Cardiac fibroblast (primary cell): Measurements from ENCODE around the gene BTBD18.

ENCODE experiments used
- DNase-seq, 2 donors: peaks; one replicate each; pipeline versions ENCODE4 v3.0.0 to v3.0.0-alpha.2; 2010; ENCODE audit warnings: low read depth in 2 of 2
- H3K4me3 ChIP-seq, 2 donors: replicated peaks in 1 of 2; 1 replicate in 1 of 2; 2 replicates in 1 of 2; pipeline ENCODE4 v1.5.1; 2011; ENCODE audit warnings: low read depth in 2 of 2, low read length in 2 of 2, mild to moderate bottlenecking in 2 of 2, moderate library complexity in 1 of 2
- CTCF ChIP-seq: IDR thresholded peaks from one replicate; pipeline ENCODE4 v1.5.1; 2011; ENCODE audit warnings: low read depth, mild to moderate bottlenecking, low read length, inconsistent platforms

The BTBD18 gene

DNA sequence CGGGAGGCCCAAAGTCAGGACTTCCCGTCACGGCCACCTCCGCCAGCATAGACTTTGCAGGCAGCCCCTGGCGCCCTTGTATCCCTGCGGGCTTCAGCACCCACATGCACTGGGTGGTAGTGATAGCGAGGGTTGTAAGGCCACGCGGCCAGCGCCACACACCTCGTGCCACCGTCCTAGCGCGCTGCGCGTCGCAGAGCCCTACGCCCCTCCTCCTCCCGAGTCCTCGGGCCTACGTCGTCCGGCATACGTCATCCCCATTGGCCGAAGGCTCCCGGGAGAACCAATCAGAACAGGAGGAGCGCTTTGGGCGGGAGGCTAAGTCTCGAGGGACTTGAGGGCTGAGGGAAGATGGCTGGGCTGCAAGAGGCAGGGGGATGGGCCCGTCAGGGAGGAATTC lies 1.3 kb upstream of the BTBD18 start:
- no peak for TF ChIP-seq CTCF
- DNase-seq: no peak
- no peak overlapping the region for H3K4me3 ChIP-seq

DNA sequence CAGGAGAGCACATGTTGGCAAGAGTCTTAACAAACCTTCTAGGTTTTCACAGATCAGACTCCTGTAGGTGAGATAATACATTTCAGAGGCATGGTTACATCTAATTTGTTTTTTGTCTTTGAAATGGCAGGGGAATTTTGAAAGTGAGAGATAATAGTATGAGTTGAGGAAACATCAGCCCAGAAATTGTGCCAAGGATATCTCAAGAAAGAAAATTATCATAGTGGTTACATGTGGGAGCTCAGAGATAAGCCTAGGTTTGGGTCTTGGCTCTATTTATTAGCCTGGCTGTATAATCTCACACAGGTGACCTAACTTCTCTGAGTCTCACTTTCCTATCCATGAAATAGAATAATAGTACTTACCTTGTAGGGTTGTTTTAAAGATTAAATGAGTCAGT lies 443 bp downstream of the BTBD18 start:
- no peak for DNase-seq
- no peak overlapping the region for H3K4me3 ChIP-seq
- TF ChIP-seq CTCF: no peak

DNA sequence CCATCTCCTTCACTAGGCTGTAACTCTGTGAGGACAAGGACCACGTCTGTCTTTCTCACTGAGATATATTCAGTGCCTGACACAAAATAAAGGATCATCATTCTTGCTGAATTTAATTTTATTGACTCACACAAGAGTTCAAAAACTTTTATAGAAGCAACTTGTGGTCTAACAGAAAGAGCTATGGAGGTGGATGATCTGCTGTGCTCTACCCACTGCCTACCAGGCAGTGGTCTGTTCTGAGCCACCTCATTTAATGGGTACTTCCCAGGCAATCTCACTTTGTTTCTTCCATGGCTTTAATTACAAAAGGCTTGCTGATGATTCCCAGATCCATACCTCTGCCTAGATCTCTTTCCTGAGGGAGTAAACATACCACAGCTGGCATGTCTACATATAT lies 4.7 kb downstream of the BTBD18 start:
- no peak overlapping the region for H3K4me3 ChIP-seq
- no peak for DNase-seq
- TF ChIP-seq CTCF: no peak

GRCh38 chr11:57745206-57745605 lies 6.4 kb downstream of the BTBD18 start:
- no peak for DNase-seq
- H3K4me3 ChIP-seq: no peak overlapping the region
- no peak for TF ChIP-seq CTCF

- H3K4me3 ChIP-seq: no peak overlapping the region
- no peak for DNase-seq
- no peak for TF ChIP-seq CTCF
Measured at GRCh38 chr11:57744357-57744756, 7.3 kb downstream of the BTBD18 start.

- peak overlapping the region; percentile 90 to 93 for H3K4me3 ChIP-seq
- DNase-seq: no peak
- no peak for TF ChIP-seq CTCF
Measured at GRCh38 chr11:57742087-57742452, 9.5 kb downstream of the BTBD18 start.
